Mesenchymal stem cell (in vitro differentiated cells and primary cell): ENCODE data around the gene PARD3B.
A peak's percentile ranks its signal among the peaks of the same experiment; 100 is the strongest.

Experiments used
- DNase-seq: peaks from one replicate; pipeline ENCODE4 v3.0.0-alpha.2; 2013
- H2AFZ ChIP-seq: one replicate; pipeline ENCODE4 v1.6.1; 2013; ENCODE audit warnings: low read depth, mild to moderate bottlenecking, control low read depth, inconsistent platforms, low read length, moderate library complexity
- H2AK5ac ChIP-seq: 2 replicates; pipeline ENCODE4 v1.6.1; 2013; ENCODE audit warnings: low read length, moderate library complexity, mild to moderate bottlenecking, inconsistent platforms; ENCODE audit not compliant: severe bottlenecking
- H2BK120ac ChIP-seq: one replicate; pipeline ENCODE4 v1.6.1; 2013; ENCODE audit warnings: low read depth, mild to moderate bottlenecking, inconsistent platforms, low read length, moderate library complexity
- H2BK12ac ChIP-seq, 2 experiments: one replicate each; pipeline ENCODE4 v1.6.1; 2013; ENCODE audit warnings: inconsistent platforms in 2 of 2, low read length in 2 of 2, mild to moderate bottlenecking in 2 of 2, moderate library complexity in 2 of 2, control low read depth in 1 of 2
- H2BK15ac ChIP-seq: one replicate; pipeline ENCODE4 v1.6.1; 2013; ENCODE audit warnings: mild to moderate bottlenecking, low read depth, inconsistent platforms; ENCODE audit not compliant: poor library complexity, severe bottlenecking
- H2BK5ac ChIP-seq: 2 replicates; pipeline ENCODE4 v1.6.1; 2013; ENCODE audit warnings: low read depth, mild to moderate bottlenecking, low read length, control low read depth, inconsistent platforms; ENCODE audit not compliant: poor library complexity, severe bottlenecking
- H3K14ac ChIP-seq, 2 experiments: one replicate each; pipeline ENCODE4 v1.6.1; 2013; ENCODE audit warnings: inconsistent platforms in 2 of 2, low read length in 2 of 2, control low read depth in 1 of 2, mild to moderate bottlenecking in 1 of 2, moderate library complexity in 1 of 2
- H3K18ac ChIP-seq, 2 experiments: one replicate each; pipeline ENCODE4 v1.6.1; 2013; ENCODE audit warnings: inconsistent platforms in 2 of 2, low read length in 2 of 2, control low read depth in 1 of 2, low read depth in 1 of 2, mild to moderate bottlenecking in 1 of 2
- H3K23ac ChIP-seq, 2 experiments: one replicate each; pipeline ENCODE4 v1.6.1; 2013; ENCODE audit warnings: inconsistent platforms in 2 of 2, low read length in 2 of 2, mild to moderate bottlenecking in 2 of 2, moderate library complexity in 2 of 2, control low read depth in 1 of 2
- H3K27ac ChIP-seq: 2 replicates; pipeline ENCODE4 v1.5.1; 2013; ENCODE audit warnings: mild to moderate bottlenecking, moderate library complexity, low read length, control low read depth, inconsistent platforms; ENCODE audit not compliant: poor library complexity, severe bottlenecking
- H3K27me3 ChIP-seq, 2 experiments: 2 replicates each; pipeline versions ENCODE4 v1.6.1 to v1.7.0; 2013; ENCODE audit warnings: low read length in 2 of 2, mild to moderate bottlenecking in 2 of 2, moderate library complexity in 2 of 2, control low read depth in 1 of 2, inconsistent platforms in 1 of 2; ENCODE audit not compliant: control insufficient read depth in 1 of 2, insufficient read depth in 1 of 2
- H3K36me3 ChIP-seq, 2 experiments: 2 replicates each; pipeline versions ENCODE4 v1.6.1 to v1.7.0; 2013; ENCODE audit warnings: low read length in 2 of 2, control low read depth in 1 of 2, inconsistent platforms in 1 of 2, low read depth in 1 of 2, mild to moderate bottlenecking in 1 of 2; ENCODE audit not compliant: insufficient read depth in 2 of 2, control insufficient read depth in 1 of 2
- H3K4ac ChIP-seq, 2 experiments: one replicate each; pipeline ENCODE4 v1.6.1; 2013; ENCODE audit warnings: inconsistent platforms in 2 of 2, low read length in 2 of 2, mild to moderate bottlenecking in 2 of 2, moderate library complexity in 2 of 2, control low read depth in 1 of 2, low read depth in 1 of 2
- H3K4me1 ChIP-seq: 2 replicates; pipeline ENCODE4 v1.6.1; 2013; ENCODE audit warnings: low read depth, low read length, control low read depth; ENCODE audit not compliant: control insufficient read depth, insufficient read depth
- H3K4me2 ChIP-seq: 2 replicates; pipeline ENCODE4 v1.6.1; 2013; ENCODE audit warnings: low read length, mild to moderate bottlenecking, inconsistent platforms; ENCODE audit not compliant: poor library complexity, severe bottlenecking
- H3K4me3 ChIP-seq, 2 experiments: 2 replicates each; pipeline versions ENCODE4 v1.5.1 to v1.7.0; 2013; ENCODE audit warnings: low read length in 2 of 2, mild to moderate bottlenecking in 2 of 2, control low read depth in 1 of 2, low read depth in 1 of 2; ENCODE audit not compliant: insufficient read depth in 1 of 2
- H3K79me1 ChIP-seq: replicated peaks from 2 replicates; pipeline ENCODE4 v1.6.1; 2013; ENCODE audit warnings: mild to moderate bottlenecking, control low read depth, low read length, inconsistent platforms; ENCODE audit not compliant: poor library complexity, severe bottlenecking
- H3K9ac ChIP-seq: 2 replicates; pipeline ENCODE4 v1.7.0; 2013; ENCODE audit warnings: mild to moderate bottlenecking, low read length, moderate library complexity
- H3K9me3 ChIP-seq: 2 replicates; pipeline ENCODE4 v1.7.0; 2013; ENCODE audit warnings: mild to moderate bottlenecking, low read length; ENCODE audit not compliant: control insufficient read depth
- H4K8ac ChIP-seq: one replicate; pipeline ENCODE4 v1.6.1; 2013; ENCODE audit warnings: inconsistent platforms, mild to moderate bottlenecking, low read length, moderate library complexity
- H4K91ac ChIP-seq: one replicate; pipeline ENCODE4 v1.6.1; 2013; ENCODE audit warnings: mild to moderate bottlenecking, low read length, inconsistent platforms
- WGBS: methylation state at CpG from one replicate; pipeline ENCODE4 v1.1.7; 2013; ENCODE audit warnings: mixed read lengths; 5-methylcytosine and 5-hydroxymethylcytosine counted together

The PARD3B gene

DNA sequence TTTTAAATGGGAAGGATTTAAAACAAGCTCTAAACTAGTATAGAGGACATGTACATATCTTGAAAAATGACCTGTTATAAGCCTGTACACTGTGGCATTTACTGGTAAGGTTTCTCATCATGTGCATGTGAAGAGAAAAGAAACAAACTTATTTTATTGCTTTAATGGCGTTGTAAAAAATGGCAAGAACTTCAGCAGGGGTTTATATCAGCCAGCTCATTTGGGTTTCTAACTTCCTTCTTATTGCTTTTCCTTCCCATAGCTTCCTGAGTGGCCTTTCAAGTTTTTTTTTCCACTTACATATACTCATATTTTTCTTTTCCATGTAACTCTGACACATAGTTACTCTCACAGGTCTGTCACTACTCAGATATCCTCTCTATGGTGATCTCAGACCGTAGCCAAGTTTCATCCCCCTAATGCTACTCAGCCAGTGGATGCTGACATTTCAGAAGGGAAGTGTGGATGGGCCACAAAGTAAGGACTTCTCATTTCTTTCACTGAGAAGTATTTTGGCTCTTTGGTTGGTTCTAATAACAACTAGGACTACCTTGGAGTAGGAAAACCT, 198.2 kb downstream of the PARD3B start:
- Histone ChIP-seq H3K4me3 (no peak overlapping the region), H3K14ac (no peak overlapping the region), H2BK12ac (no peak overlapping the region), H3K9ac (no peak overlapping the region), H3K4me2 (no peak overlapping the region), H2AK5ac (no peak overlapping the region), H3K27me3 (no peaks in the 10 kb centered on the region), H2BK5ac (no peak overlapping the region), H3K36me3 (no peaks in the 10 kb centered on the region), H3K27ac (no peak overlapping the region), H2BK120ac (no peak overlapping the region), H3K4ac (no peak overlapping the region), H3K9me3 (peaks cover 6% of the 10 kb centered on the region), H4K91ac (no peak overlapping the region), H2AFZ (no peak overlapping the region), H4K8ac (no peak overlapping the region), H3K4me1 (no peaks in the 10 kb centered on the region), H3K79me1 (peaks cover 1% of the 10 kb centered on the region), H3K23ac (no peak overlapping the region), H3K18ac (no peak overlapping the region), H2BK15ac (no peak overlapping the region)
- DNase-seq = no peak
- WGBS = 72% methylated on average over 1 of the region's 2 CpGs

DNA sequence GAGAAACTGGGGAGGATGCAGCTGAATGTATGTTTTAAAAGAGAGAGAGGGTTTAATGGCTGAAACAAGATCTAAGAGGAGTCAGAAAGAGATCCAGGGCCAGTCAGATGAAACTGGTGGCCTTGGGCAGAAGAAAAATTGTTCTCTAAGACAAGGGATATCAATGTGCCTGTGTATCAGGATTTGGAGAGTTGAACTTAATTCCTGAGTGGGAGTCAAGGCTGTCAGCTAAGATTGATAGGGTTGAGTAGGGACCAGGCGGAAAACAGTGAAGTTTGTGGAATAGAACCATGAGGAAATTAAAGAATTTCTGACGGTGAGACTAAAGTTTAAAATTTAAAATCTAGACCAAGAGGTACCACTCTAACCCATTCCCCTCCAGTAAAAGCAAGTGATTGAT, 199.2 kb downstream of the PARD3B start:
- Histone ChIP-seq H3K27ac (no peak overlapping the region), H3K4ac (no peak overlapping the region), H4K91ac (no peak overlapping the region), H3K4me1 (no peaks in the 10 kb centered on the region), H3K14ac (no peak overlapping the region), H2AK5ac (no peak overlapping the region), H3K27me3 (no peaks in the 10 kb centered on the region), H2BK12ac (no peak overlapping the region), H2BK15ac (no peak overlapping the region), H3K36me3 (no peaks in the 10 kb centered on the region), H2AFZ (no peak overlapping the region), H4K8ac (no peak overlapping the region), H3K79me1 (no peaks in the 10 kb centered on the region), H3K18ac (no peak overlapping the region), H3K9me3 (peaks cover 6% of the 10 kb centered on the region), H3K23ac (no peak overlapping the region), H3K4me3 (no peak overlapping the region), H2BK5ac (no peak overlapping the region), H2BK120ac (no peak overlapping the region), H3K9ac (no peak overlapping the region), H3K4me2 (no peak overlapping the region)
- no peak for DNase-seq
- 100% methylated on average over 1 of the region's 2 CpGs for WGBS

GRCh38 chr2:204748286-204748685, 203.0 kb downstream of the PARD3B start:
- Histone ChIP-seq H3K14ac (no peak overlapping the region), H2BK15ac (no peak overlapping the region), H4K91ac (no peak overlapping the region), H3K9me3 (no peaks in the 10 kb centered on the region), H3K9ac (no peak overlapping the region), H3K18ac (no peak overlapping the region), H2BK12ac (no peak overlapping the region), H3K27me3 (no peaks in the 10 kb centered on the region), H3K4me2 (no peak overlapping the region), H4K8ac (no peak overlapping the region), H3K79me1 (peaks cover 2% of the 10 kb centered on the region), H3K23ac (no peak overlapping the region), H3K4ac (no peak overlapping the region), H3K36me3 (no peaks in the 10 kb centered on the region), H3K4me3 (no peak overlapping the region), H2BK5ac (no peak overlapping the region), H2AFZ (no peak overlapping the region), H2BK120ac (no peak overlapping the region), H3K4me1 (peaks cover 1% of the 10 kb centered on the region), H2AK5ac (no peak overlapping the region), H3K27ac (no peak overlapping the region)
- DNase-seq = no peak
- WGBS = no CpG with 5 or more reads among the region's 2 CpGs

DNA sequence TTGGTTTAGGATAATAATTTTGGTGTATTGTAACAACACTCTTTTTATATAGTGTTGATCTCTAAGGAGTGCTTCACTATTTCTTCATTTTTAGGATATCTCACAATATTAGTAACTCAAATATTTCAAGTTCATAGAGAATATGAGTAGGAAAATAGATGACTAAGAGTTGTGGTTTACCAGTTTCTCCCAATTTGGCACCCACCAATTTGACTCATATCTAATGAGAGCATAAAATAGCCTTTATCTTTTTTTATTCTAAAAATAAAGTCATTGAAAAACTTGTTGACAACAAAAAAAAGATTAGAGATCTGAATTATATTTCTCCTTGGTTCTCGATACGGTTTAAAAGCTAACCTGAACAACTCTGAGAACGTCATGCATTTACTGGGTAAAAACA, 204.0 kb downstream of the PARD3B start:
- H3K36me3 ChIP-seq = no peaks in the 10 kb centered on the region
- H2BK15ac ChIP-seq = no peak overlapping the region
- H2BK5ac ChIP-seq = no peak overlapping the region
- no peak for DNase-seq
- H3K9me3 ChIP-seq = no peaks in the 10 kb centered on the region
- H3K4me1 ChIP-seq = peaks cover 1% of the 10 kb centered on the region
- H3K9ac ChIP-seq = peak overlapping the region; percentile 76
- no peak overlapping the region for H2BK120ac ChIP-seq
- H3K4me3 ChIP-seq = peak overlapping the region in 1 of 2 experiments; percentile 55
- peaks cover 2% of the 10 kb centered on the region for H3K79me1 ChIP-seq
- H3K27me3 ChIP-seq = no peaks in the 10 kb centered on the region
- no peak overlapping the region for H2AFZ ChIP-seq
- H2AK5ac ChIP-seq = no peak overlapping the region
- no peak overlapping the region for H4K91ac ChIP-seq
- H3K4me2 ChIP-seq = no peak overlapping the region
- H4K8ac ChIP-seq = no peak overlapping the region
- no peak overlapping the region for H3K18ac ChIP-seq
- H3K14ac ChIP-seq = no peak overlapping the region
- H3K27ac ChIP-seq = no peak overlapping the region
- no peak overlapping the region for H2BK12ac ChIP-seq
- no peak overlapping the region for H3K4ac ChIP-seq
- H3K23ac ChIP-seq = no peak overlapping the region
- WGBS = 96% methylated on average over 3 of the region's 3 CpGs
